ENCODE data around the gene LCE2D. TPM values are rescaled to one million over a fixed set of nuclear protein-coding genes. Genes with fewer than 3 reads are reported as not detected.

The LCE2D gene
- total RNA-seq, 1 experiment from 2014 or later, result not detected

DNA sequence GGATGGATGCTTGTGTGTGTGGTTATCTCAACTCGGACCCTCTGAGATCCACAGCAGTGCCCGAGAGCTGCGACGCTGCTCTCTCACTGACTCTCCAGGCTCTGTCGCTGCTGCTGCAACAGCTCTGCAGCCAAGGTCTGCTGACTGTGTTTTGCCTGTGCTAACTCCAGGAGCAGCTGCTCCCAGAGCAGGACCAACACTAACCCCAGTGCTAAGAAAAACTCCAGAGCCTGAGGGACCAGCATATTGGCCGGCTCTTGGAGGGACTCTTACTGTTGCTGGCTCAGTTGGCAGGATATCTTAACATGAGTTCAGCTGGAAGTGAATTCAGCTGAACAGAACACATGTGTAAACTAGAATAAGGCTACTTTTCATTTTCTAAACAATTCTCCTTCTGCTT is 16.3 kb downstream of the LCE2D start:
- Histone ChIP-seq H3K9me3 (ENCODE audit: control insufficient read depth, low read depth, low read length) (peaks cover 96% of the 10 kb centered on the region), H4K20me1 (ENCODE audit: control insufficient read depth, insufficient read depth, insufficient read length) (no peaks in the 10 kb centered on the region), H2BK20ac (ENCODE audit: low read depth, low read length, poor library complexity, severe bottlenecking) (no peak overlapping the region), H3K23me2 (ENCODE audit: insufficient read length, low read depth, low read length, poor library complexity, severe bottlenecking) (no peaks in the 10 kb centered on the region), H3K27me3 (ENCODE audit: insufficient read depth, low read length) (no peaks in the 10 kb centered on the region), H3K14ac (ENCODE audit: insufficient read depth, low read length) (no peak overlapping the region), H3K4me2 (ENCODE audit: insufficient read depth, insufficient read length, low read length) (no peak overlapping the region), H2BK15ac (ENCODE audit: low read depth, low read length) (no peak overlapping the region), H2AFZ (ENCODE audit: low read length) (no peak overlapping the region), H4K8ac (replicated peaks; ENCODE audit: insufficient read length, low read depth, low read length) (no peak overlapping the region), H3K27ac (ENCODE audit: insufficient read length, low read depth, low read length) (no peak overlapping the region), H3K56ac (ENCODE audit: insufficient read length, low read depth, low read length) (no peak overlapping the region), H4K91ac (ENCODE audit: insufficient read length, low read depth, low read length) (no peak overlapping the region), H2BK120ac (ENCODE audit: low read depth, low read length, poor library complexity, severe bottlenecking) (no peak overlapping the region), H4K5ac (ENCODE audit: insufficient read length, low read depth, low read length) (no peak overlapping the region), H2BK5ac (ENCODE audit: insufficient read length, low read length) (no peak overlapping the region), H3K9ac (ENCODE audit: extremely low read depth, insufficient read length, low read length) (no peak overlapping the region), H3K4ac (ENCODE audit: low read depth, low read length) (no peak overlapping the region), H3K79me1 (ENCODE audit: insufficient read depth, low read depth, low read length, poor library complexity, severe bottlenecking) (no peaks in the 10 kb centered on the region), H2AK5ac (ENCODE audit: insufficient read length, low read length) (no peak overlapping the region), H2BK12ac (ENCODE audit: insufficient read length, low read depth, low read length) (no peak overlapping the region), H3K18ac (ENCODE audit: insufficient read length, low read depth, low read length) (no peak overlapping the region), H3K4me1 (ENCODE audit: insufficient read depth, low read length) (no peaks in the 10 kb centered on the region), H3K79me2 (ENCODE audit: insufficient read depth, low read length) (no peaks in the 10 kb centered on the region), H3T11ph (ENCODE audit: low read length) (no peak overlapping the region), H3K23ac (ENCODE audit: insufficient read length, low read depth, low read length) (no peak overlapping the region)
- no peak overlapping the region for H3K4me3 Mint-ChIP-seq
- H3K27me3 Mint-ChIP-seq (ENCODE audit: low read depth), result no peaks in the 10 kb centered on the region; the same call in 1 of the 2 replicates
- H3K4me1 Mint-ChIP-seq, result no peaks in the 10 kb centered on the region
- WGBS (ENCODE audit: extremely low coverage, insufficient read length, low lambda C conversion rate), result no CpG with 5 or more reads among the region's 6 CpGs
- DNase-seq, result no peak
- peaks cover 0 to 47% (median 14%) of the 10 kb centered on the region in 3 experiments; a peak in 5 of 7 replicates for H3K36me3 Mint-ChIP-seq (ENCODE audit: insufficient read depth in 1 of 3, low read depth in 3 of 3)
- H3K9me3 Mint-ChIP-seq, result peaks cover 93 to 96% of the 10 kb centered on the region in 2 experiments
- no peak overlapping the region for H3K27ac Mint-ChIP-seq
- TF ChIP-seq, protein P1, sequence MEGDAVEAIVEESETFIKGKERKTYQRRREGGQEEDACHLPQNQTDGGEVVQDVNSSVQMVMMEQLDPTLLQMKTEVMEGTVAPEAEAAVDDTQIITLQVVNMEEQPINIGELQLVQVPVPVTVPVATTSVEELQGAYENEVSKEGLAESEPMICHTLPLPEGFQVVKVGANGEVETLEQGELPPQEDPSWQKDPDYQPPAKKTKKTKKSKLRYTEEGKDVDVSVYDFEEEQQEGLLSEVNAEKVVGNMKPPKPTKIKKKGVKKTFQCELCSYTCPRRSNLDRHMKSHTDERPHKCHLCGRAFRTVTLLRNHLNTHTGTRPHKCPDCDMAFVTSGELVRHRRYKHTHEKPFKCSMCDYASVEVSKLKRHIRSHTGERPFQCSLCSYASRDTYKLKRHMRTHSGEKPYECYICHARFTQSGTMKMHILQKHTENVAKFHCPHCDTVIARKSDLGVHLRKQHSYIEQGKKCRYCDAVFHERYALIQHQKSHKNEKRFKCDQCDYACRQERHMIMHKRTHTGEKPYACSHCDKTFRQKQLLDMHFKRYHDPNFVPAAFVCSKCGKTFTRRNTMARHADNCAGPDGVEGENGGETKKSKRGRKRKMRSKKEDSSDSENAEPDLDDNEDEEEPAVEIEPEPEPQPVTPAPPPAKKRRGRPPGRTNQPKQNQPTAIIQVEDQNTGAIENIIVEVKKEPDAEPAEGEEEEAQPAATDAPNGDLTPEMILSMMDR (conservative IDR thresholded peaks at IDR 0.05), result no peak

All from H9 (cell line).